Mononuclear cell (primary cell): Measurements from ENCODE around the gene SEMA5A. TPM values are rescaled to one million over a fixed set of nuclear protein-coding genes. Genes with fewer than 3 reads are reported as not detected.
"Not testable (repeated sequence)": the region's sequence is repeated elsewhere in the genome, so short reads cannot be mapped to it uniquely, and the experiment has no call there.

Experiments
- H3K27me3 ChIP-seq: 2 replicates; pipeline ENCODE4 v1.6.0; 2011; ENCODE audit warnings: low read length, control low read depth; ENCODE audit not compliant: insufficient read depth
- H3K4me1 ChIP-seq: 2 replicates; pipeline ENCODE4 v1.5.1; 2011; ENCODE audit warnings: mild to moderate bottlenecking, low read length, control low read depth; ENCODE audit not compliant: insufficient read depth
- H3K4me3 ChIP-seq: 2 replicates; pipeline ENCODE4 v1.5.1; 2011; ENCODE audit warnings: mild to moderate bottlenecking, low read length, moderate library complexity
- H3K9me3 ChIP-seq: 2 replicates; pipeline ENCODE4 v1.5.1; 2011; ENCODE audit warnings: low read depth, mild to moderate bottlenecking, control low read depth, low read length
- total RNA-seq: library from RNA; depleted of rRNA; stranded (reverse); fragments of >200 nt; gene quantifications from one replicate; pipeline ENCODE4 v1.2.3, GENCODE V29; 2012

Gene SEMA5A
- total RNA-seq, 1 donor = 0.84 TPM

DNA sequence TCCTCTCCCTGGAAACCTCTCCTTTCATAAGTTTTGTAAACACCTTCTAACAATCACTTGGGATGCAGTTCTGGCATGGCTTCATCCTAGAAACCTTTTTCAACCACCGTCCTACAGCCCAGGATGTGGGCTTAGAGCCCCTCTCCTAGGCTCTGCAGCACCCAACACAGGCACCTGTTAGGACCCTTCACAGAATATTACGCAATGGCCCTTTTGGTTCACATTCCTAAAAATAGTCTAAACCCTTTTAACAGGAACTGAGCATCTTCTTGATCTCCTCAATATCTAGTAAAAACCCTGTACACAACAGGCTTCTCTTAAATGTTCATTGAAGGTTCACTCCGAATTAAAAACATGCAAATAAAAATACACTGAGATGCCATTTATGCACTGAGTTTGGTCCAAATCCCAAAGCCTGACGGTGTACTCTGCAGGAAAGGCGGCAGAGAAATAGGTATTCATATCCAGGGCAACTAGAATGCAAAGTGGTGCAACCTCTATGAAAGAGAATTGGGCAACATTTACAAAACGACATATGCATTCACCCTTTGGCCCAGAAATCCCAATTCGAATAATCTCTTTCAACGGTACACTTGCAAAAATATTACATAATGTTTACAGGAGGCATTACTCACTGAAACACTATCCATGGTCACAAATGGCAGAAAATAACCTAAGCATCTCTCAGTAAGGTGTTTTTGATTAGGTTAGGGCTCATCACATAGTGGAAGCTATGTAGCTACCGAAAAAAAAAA, 169.3 kb downstream of the SEMA5A start:
- no peak overlapping the region for H3K4me3 ChIP-seq
- H3K9me3 ChIP-seq = no peaks in the 10 kb centered on the region
- H3K4me1 ChIP-seq = no peaks in the 10 kb centered on the region
- no peaks in the 10 kb centered on the region for H3K27me3 ChIP-seq

- Histone ChIP-seq H3K9me3 (no peaks in the 10 kb centered on the region), H3K27me3 (no peaks in the 10 kb centered on the region), H3K4me1 (no peaks in the 10 kb centered on the region), H3K4me3 (no peak overlapping the region)
Observed at GRCh38 chr5:9375756-9376155, 170.1 kb downstream of the SEMA5A start.

DNA sequence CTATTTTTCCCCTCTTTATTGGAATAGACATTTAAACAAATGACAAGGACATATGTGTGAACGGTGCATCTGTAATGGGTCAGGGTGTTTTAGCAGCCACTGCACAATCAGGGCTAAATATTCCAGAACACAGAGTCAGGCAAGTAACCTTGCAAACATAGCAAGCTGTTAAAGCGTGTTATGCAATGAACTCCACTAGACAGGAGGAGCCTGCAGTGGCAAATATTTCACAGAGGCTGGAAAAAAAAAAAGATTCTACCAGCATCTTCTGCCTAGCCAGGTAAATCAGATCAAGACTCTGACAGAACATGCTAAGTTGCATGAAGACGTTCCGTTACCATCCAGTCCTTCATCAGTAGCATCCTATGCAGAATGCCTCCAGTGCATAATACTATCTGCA, 171.8 kb downstream of the SEMA5A start:
- no peak overlapping the region for H3K4me3 ChIP-seq
- peaks cover 6% of the 10 kb centered on the region for H3K9me3 ChIP-seq
- H3K4me1 ChIP-seq = no peaks in the 10 kb centered on the region
- H3K27me3 ChIP-seq = no peaks in the 10 kb centered on the region

- no peak overlapping the region for H3K4me3 ChIP-seq
- H3K4me1 ChIP-seq = no peaks in the 10 kb centered on the region
- H3K9me3 ChIP-seq = peaks cover 9% of the 10 kb centered on the region
- no peaks in the 10 kb centered on the region for H3K27me3 ChIP-seq
Observed at GRCh38 chr5:9373571-9373970, 172.3 kb downstream of the SEMA5A start.

DNA sequence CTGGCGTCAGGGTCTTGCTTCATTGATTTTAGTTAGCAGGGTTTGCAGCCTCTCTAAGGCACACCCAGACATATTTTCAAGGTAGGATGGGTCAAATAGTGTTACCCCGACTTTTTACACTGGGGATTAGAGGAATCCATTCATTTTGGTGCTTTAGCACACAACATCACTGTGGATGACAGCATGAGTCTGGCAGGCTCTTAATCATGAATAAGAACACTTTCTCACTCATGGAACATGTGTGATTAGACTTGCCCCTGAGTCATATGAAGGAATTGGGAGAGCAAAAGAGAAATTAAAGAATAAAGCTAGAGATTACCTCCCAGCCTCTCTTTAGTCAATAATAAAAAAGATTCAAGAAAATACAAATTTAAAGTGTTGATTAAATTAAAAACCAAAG, 175.6 kb downstream of the SEMA5A start:
- peaks cover 9% of the 10 kb centered on the region for H3K9me3 ChIP-seq
- no peaks in the 10 kb centered on the region for H3K4me1 ChIP-seq
- H3K4me3 ChIP-seq = no peak overlapping the region
- no peaks in the 10 kb centered on the region for H3K27me3 ChIP-seq

DNA sequence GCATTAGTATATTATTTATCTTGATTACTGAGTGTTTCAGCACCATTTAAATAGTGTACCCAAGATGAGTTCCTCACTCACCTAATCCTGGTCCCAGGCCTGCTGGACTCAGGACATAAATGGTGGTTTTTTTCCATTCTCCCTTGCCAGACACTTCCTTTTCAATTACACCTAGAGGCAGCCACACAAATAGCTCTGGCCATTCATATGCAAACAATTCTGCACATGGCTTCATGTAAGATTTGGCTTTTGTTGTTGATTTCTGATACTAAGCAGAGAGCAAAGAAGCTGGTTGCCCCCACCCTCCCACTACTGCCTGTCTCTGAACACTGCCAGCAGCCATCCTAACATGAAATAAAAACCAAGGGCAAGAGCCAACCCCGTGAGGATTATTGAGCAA, 180.4 kb downstream of the SEMA5A start:
- no peaks in the 10 kb centered on the region for H3K4me1 ChIP-seq
- no peaks in the 10 kb centered on the region for H3K27me3 ChIP-seq
- H3K4me3 ChIP-seq = no peak overlapping the region
- H3K9me3 ChIP-seq = peaks cover 9% of the 10 kb centered on the region

- no peaks in the 10 kb centered on the region for H3K4me1 ChIP-seq
- no peak overlapping the region for H3K4me3 ChIP-seq
- no peaks in the 10 kb centered on the region for H3K9me3 ChIP-seq
- no peaks in the 10 kb centered on the region for H3K27me3 ChIP-seq
Observed at GRCh38 chr5:9363449-9363848, 182.4 kb downstream of the SEMA5A start.

GRCh38 chr5:9363026-9363425, 182.8 kb downstream of the SEMA5A start:
- Histone ChIP-seq H3K4me3 (no peak overlapping the region), H3K4me1 (no peaks in the 10 kb centered on the region), H3K9me3 (no peaks in the 10 kb centered on the region), H3K27me3 (no peaks in the 10 kb centered on the region)

DNA sequence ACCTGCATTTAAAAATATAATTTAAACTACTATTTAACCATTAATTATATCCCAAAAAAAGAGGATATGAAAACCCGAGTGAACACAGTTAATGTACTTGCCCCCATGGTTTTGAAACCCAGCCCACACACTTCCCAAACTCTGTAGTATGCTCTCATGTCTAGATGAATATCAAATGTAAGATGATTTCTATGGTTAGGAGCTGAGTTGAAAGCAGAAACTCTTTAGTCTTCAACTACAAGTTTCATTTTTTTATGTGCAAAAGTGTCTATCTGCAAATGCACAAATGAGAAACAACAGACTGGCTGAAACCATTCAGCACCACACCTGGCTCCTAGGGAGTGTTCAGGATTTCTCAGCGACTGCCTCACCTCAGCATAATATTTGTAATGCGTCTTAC, 183.3 kb downstream of the SEMA5A start:
- Histone ChIP-seq H3K9me3 (no peaks in the 10 kb centered on the region), H3K4me1 (no peaks in the 10 kb centered on the region), H3K4me3 (no peak overlapping the region), H3K27me3 (no peaks in the 10 kb centered on the region)

DNA sequence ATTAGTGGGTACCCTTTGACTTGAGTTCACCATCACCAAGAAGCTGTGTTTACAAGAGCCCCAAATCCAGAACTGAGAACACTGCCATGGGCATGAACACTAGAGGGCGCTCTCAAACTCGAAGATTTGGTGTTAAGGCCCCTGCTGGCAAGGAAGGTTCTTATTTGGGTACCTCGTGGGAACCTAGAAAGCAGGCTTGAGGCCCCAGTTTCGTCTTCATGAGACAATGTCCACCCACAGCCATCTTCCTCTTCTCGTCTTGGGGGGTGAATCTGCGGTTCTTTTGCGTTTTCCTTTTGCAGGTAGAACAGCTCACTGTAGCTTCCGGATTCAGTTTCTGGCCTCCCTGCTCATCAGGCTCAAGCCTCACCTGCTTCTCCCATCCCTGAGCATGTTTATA, 184.0 kb downstream of the SEMA5A start:
- Histone ChIP-seq H3K4me1 (no peaks in the 10 kb centered on the region), H3K4me3 (no peak overlapping the region), H3K9me3 (no peaks in the 10 kb centered on the region), H3K27me3 (no peaks in the 10 kb centered on the region)

DNA sequence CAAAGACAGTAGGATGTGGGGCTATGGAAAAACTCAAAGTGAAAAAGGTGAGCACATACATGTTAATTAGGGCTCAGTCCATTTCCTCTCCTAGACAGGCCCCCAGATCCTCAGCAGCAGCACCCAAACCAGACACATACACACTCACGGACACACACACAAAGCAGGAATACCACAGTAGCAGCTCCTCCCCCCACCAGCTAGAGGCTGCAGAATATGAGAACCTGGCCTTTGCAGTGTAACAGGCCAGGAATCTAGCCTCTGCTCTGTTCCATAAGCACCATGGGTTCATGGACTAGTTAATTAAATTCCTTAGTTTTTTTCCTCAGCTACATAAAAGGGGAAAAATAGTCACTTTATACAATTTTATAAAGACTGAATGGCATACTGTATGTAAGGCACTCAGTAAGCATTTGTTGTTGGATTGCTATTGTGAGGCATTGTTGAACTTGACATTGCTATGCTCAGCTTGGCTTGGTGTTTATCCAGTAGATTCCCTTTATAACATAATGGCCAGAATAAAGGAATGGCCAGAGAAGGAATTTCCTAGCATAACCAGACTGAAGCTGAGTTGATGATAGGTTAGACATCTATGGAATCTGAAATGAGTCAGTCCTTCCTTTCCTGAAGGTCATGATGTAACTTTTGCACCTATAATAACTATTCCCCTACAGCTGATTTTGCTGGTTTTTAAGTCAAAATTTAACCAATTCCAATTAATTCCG, 186.8 kb downstream of the SEMA5A start:
- H3K4me3 ChIP-seq = no peak overlapping the region

GRCh38 chr5:9356351-9356825, 189.5 kb downstream of the SEMA5A start:
- no peaks in the 10 kb centered on the region for H3K4me1 ChIP-seq
- H3K27me3 ChIP-seq = no peaks in the 10 kb centered on the region
- no peaks in the 10 kb centered on the region for H3K9me3 ChIP-seq
- no peak overlapping the region for H3K4me3 ChIP-seq

More for the DNA sequence above, 186.8 kb downstream of the SEMA5A start:
- Histone ChIP-seq H3K9me3 (no peaks in the 10 kb centered on the region), H3K27me3 (no peaks in the 10 kb centered on the region), H3K4me1 (no peaks in the 10 kb centered on the region)

DNA sequence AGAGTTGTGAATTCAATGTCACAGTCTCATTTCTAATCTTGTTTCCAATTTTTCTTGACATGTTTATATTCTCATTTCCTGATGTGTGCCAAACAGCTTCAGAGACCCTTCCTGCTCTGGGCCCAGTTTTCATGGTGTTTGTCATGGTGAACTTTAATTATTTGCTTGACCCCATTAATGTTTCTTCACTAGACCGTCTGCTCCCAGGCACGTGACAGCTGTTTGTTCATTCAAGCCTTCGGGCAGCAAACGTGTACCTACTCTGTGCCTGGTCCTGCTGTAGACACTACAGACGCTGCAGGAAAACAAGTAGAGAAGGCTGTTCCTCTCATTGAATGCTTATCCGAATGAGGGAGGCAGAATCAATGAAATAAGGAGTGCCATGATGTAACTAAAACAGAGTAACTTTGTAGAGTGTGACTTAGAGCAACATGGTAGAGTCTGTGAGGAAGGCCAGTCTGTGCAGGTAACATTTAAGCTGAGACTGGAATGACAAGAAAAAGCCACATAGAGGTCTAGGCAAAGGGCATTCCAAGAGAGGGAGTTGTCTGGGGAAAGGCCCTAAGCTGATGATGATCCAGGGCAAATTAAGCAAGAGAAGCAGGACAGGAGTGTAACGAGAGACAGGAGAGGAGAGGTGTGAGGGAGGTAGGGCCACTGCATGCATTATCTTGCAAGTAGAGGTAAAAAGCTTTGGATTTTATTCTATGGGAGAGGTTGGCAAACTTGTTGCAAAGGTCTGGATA, 191.4 kb downstream of the SEMA5A start:
- Histone ChIP-seq H3K9me3 (no peaks in the 10 kb centered on the region), H3K4me3 (no peak overlapping the region), H3K4me1 (no peaks in the 10 kb centered on the region), H3K27me3 (no peaks in the 10 kb centered on the region)

DNA sequence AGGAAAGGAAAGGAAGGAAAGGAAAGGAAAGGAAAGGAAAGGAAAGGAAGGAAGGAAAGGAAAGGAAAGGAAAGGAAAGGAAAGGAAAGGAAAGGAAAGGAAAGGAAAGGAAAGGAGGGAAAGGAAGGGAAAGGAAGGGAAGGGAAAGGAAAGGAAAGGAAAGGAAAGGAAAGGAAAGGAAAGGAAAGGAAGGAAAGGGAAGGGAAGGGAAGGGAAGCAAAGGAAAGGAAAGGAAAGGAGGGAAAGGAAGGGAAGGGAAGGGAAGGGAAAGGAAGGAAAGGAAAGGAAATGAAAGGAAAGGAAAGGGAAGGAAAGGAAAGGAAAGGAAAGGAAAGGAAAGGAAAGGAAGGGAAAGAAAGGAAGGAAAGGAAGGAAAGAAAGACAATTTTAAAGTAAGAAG, 192.8 kb downstream of the SEMA5A start:
- H3K4me3 ChIP-seq, H3K27me3 ChIP-seq, H3K4me1 ChIP-seq, H3K9me3 ChIP-seq: not testable (repeated sequence)

- Histone ChIP-seq H3K4me3 (no peak overlapping the region), H3K27me3 (no peaks in the 10 kb centered on the region), H3K4me1 (no peaks in the 10 kb centered on the region), H3K9me3 (no peaks in the 10 kb centered on the region)
Observed at GRCh38 chr5:9351546-9351945, 194.3 kb downstream of the SEMA5A start.
